Liver (tissue), 9 donors: ENCODE measurements around the gene MNS1. TPM values are rescaled to one million over a fixed set of nuclear protein-coding genes. Genes with fewer than 3 reads are reported as not detected.

ENCODE experiments used
- DNase-seq: peaks from one replicate; pipeline ENCODE4 v3.0.0-alpha.2; 2017; ENCODE audit warnings: low spot score
- H3K27ac ChIP-seq, 2 donors: one replicate each; pipeline ENCODE4 v1.7.0; 2013; ENCODE audit warnings: inconsistent platforms in 2 of 2, low read length in 2 of 2, control low read depth in 1 of 2, low read depth in 1 of 2, mild to moderate bottlenecking in 1 of 2
- H3K27me3 ChIP-seq, 4 donors: one replicate each; pipeline versions ENCODE4 v1.6.1 to v1.7.0; 2013; ENCODE audit warnings: low read length in 3 of 4, inconsistent platforms in 1 of 4, mild to moderate bottlenecking in 1 of 4, moderate library complexity in 1 of 4; ENCODE audit not compliant: control insufficient read depth in 4 of 4, insufficient read depth in 4 of 4
- H3K36me3 ChIP-seq, 4 donors: one replicate each; pipeline versions ENCODE4 v1.6.1 to v1.7.0; 2013; ENCODE audit warnings: low read length in 3 of 4, mild to moderate bottlenecking in 3 of 4, low read depth in 1 of 4, moderate library complexity in 1 of 4; ENCODE audit not compliant: control insufficient read depth in 4 of 4, insufficient read depth in 3 of 4
- H3K4me1 ChIP-seq, 4 donors: one replicate each; pipeline versions ENCODE4 v1.6.1 to v1.7.0; 2013; ENCODE audit warnings: low read length in 3 of 4, mild to moderate bottlenecking in 3 of 4, moderate library complexity in 1 of 4; ENCODE audit not compliant: control insufficient read depth in 4 of 4, insufficient read depth in 4 of 4
- H3K4me3 ChIP-seq, 3 donors: one replicate each; pipeline versions ENCODE4 v1.6.1 to v1.7.0; 2013; ENCODE audit warnings: low read length in 3 of 3, control low read depth in 1 of 3, low read depth in 1 of 3, mild to moderate bottlenecking in 1 of 3
- H3K9ac ChIP-seq, 2 donors: one replicate each; pipeline ENCODE4 v1.7.0; 2013; ENCODE audit warnings: low read length in 2 of 2, mild to moderate bottlenecking in 2 of 2, moderate library complexity in 2 of 2, control low read depth in 1 of 2, low read depth in 1 of 2
- H3K9me3 ChIP-seq, 4 donors: one replicate each; pipeline versions ENCODE4 v1.6.1 to v1.7.0; 2013; ENCODE audit warnings: low read length in 3 of 4; ENCODE audit not compliant: control insufficient read depth in 4 of 4
- ATF3 ChIP-seq: IDR thresholded peaks from 2 replicates; pipeline ENCODE4 v1.6.1; 2016; ENCODE audit warnings: antibody characterized with exemption
- CTCF ChIP-seq: fragments of 150-350 bp; IDR thresholded peaks from 2 replicates; pipeline ENCODE4 v1.5.1; 2017; ENCODE audit warnings: improper control_type of control experiment, low read depth, low read length; ENCODE audit not compliant: missing input control
- EGR1 ChIP-seq, 2 donors: IDR thresholded peaks; 2 replicates each; pipeline ENCODE4 v1.6.1; 2016 to 2018; ENCODE audit warnings: antibody characterized with exemption in 2 of 2, low read depth in 2 of 2
- FOXA1 ChIP-seq: IDR thresholded peaks from 2 replicates; pipeline ENCODE4 v1.6.1; 2016; ENCODE audit warnings: antibody characterized with exemption
- FOXA2 ChIP-seq: IDR thresholded peaks from 2 replicates; pipeline ENCODE4 v1.6.1; 2016; ENCODE audit warnings: antibody characterized with exemption
- GABPA ChIP-seq, 2 donors: IDR thresholded peaks in 1 of 2; conservative IDR thresholded peaks in 1 of 2; 2 replicates each; pipeline ENCODE4 v1.6.1; 2016; ENCODE audit warnings: antibody characterized with exemption in 2 of 2, mild to moderate bottlenecking in 1 of 2, moderate library complexity in 1 of 2
- HNF4A ChIP-seq, 2 donors: conservative IDR thresholded peaks; 2 replicates each; pipeline ENCODE4 v1.6.1; 2016; ENCODE audit warnings: antibody characterized with exemption in 2 of 2, mild to moderate bottlenecking in 2 of 2
- JUND ChIP-seq, 2 donors: IDR thresholded peaks; 2 replicates each; pipeline ENCODE4 v1.6.1; 2016; ENCODE audit warnings: antibody characterized with exemption in 2 of 2
- MAX ChIP-seq: IDR thresholded peaks from 2 replicates; pipeline ENCODE4 v1.6.1; 2016; ENCODE audit warnings: antibody characterized with exemption
- NR2F2 ChIP-seq: IDR thresholded peaks from 2 replicates; pipeline ENCODE4 v1.6.1; 2016; ENCODE audit warnings: antibody characterized with exemption
- RAD21 ChIP-seq, 2 donors: IDR thresholded peaks; 2 replicates each; pipeline ENCODE4 v1.6.1; 2016; ENCODE audit warnings: antibody characterized with exemption in 2 of 2, mild to moderate bottlenecking in 2 of 2
- REST ChIP-seq: IDR thresholded peaks from 2 replicates; pipeline ENCODE4 v1.6.1; 2016; ENCODE audit warnings: antibody characterized with exemption, mild to moderate bottlenecking
- RXRA ChIP-seq, 2 donors: IDR thresholded peaks; 2 replicates each; pipeline ENCODE4 v1.6.1; 2017 to 2018; ENCODE audit warnings: antibody characterized with exemption in 2 of 2, mild to moderate bottlenecking in 1 of 2
- SP1 ChIP-seq: IDR thresholded peaks from 2 replicates; pipeline ENCODE4 v1.6.1; 2018; ENCODE audit warnings: antibody characterized with exemption, mild to moderate bottlenecking
- TAF1 ChIP-seq: conservative IDR thresholded peaks from 2 replicates; pipeline ENCODE4 v1.6.1; 2016; ENCODE audit warnings: antibody characterized with exemption, mild to moderate bottlenecking
- YY1 ChIP-seq: IDR thresholded peaks from 2 replicates; pipeline ENCODE4 v1.6.1; 2016; ENCODE audit warnings: antibody characterized with exemption, mild to moderate bottlenecking
- WGBS: extraction: QIAGEN DNeasy Blood & Tissue Kit; methylation state at CpG from one replicate; pipeline ENCODE4 v1.1.7; 2013; 5-methylcytosine and 5-hydroxymethylcytosine counted together
- polyA plus RNA-seq, 2 donors: library from polyadenylated mRNA; stranded (reverse) in 1 of 2; unstranded in 1 of 2; fragments of 200-250 nt in 1 of 2; fragments of >200 nt in 1 of 2; fragmentation: Nextera tagmentation in 1 of 2; extraction: Ambion mirVana in 1 of 2; gene quantifications; one replicate each; pipeline versions ENCODE4 v1.2.1 to v1.2.3, GENCODE V29; 2013 to 2015
- total RNA-seq, 2 donors: library from RNA; depleted of rRNA; stranded (reverse); fragments of >200 nt; gene quantifications; one replicate each; pipeline ENCODE4 v1.2.3, GENCODE V29; 2014
- TF ChIP-seq, protein P1 (sequence below): IDR thresholded peaks from 2 replicates; pipeline ENCODE4 v1.6.1; 2016; ENCODE audit warnings: antibody characterized with exemption
- donor health status: healthy.
- donor health status: healthy.
- donor health status: healthy.
- donor health status: healthy.
- donor health status: healthy.

Gene MNS1
- total and polyA plus RNA-seq, 4 donors, result 0.08 to 1.3 (median 0.41) TPM

DNA sequence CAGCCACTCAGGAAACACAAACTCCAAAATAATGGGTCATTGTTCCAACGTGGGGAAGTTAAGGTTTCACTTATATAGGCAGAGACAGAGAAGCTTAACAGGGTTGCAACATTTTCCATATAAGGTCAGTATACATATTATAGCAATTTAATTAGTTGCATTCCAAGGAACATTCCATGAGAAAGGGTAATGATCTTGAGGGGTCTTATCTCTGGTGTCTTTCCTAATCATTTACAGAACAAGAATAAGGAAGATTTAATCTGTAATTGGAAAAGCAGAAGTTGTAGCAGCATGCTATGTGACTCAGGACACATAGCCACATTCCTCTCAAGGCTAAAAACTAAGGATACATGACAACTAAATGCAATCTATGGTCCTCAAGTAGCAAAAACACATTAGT, 4.9 kb downstream of the MNS1 start:
- Histone ChIP-seq H3K4me1 (peaks cover 3 to 15% (median 7%) of the 10 kb centered on the region in 4 donors), H3K9ac (no peak overlapping the region), H3K27me3 (no peaks in the 10 kb centered on the region), H3K4me3 (no peak overlapping the region), H3K9me3 (no peaks in the 10 kb centered on the region), H3K27ac (no peak overlapping the region), H3K36me3 (no peaks in the 10 kb centered on the region)
- TF ChIP-seq EGR1 (IDR thresholded peaks at IDR 0.05; ENCODE audit: low read depth in 2 of 2) (no peak), RAD21 (IDR thresholded peaks at IDR 0.05) (no peak), GABPA (IDR thresholded peaks at IDR 0.05 in 1 of 2, conservative IDR thresholded peaks at IDR 0.05 in 1 of 2) (no peak), YY1 (no peak), MAX (no peak), FOXA1 (no peak), JUND (IDR thresholded peaks at IDR 0.05) (no peak), TAF1 (no peak), RXRA (IDR thresholded peaks at IDR 0.05) (no peak), SP1 (no peak), HNF4A (conservative IDR thresholded peaks at IDR 0.05) (no peak), ATF3 (no peak), REST (no peak), CTCF (no peak), NR2F2 (no peak), FOXA2 (no peak)
- TF ChIP-seq, protein P1, sequence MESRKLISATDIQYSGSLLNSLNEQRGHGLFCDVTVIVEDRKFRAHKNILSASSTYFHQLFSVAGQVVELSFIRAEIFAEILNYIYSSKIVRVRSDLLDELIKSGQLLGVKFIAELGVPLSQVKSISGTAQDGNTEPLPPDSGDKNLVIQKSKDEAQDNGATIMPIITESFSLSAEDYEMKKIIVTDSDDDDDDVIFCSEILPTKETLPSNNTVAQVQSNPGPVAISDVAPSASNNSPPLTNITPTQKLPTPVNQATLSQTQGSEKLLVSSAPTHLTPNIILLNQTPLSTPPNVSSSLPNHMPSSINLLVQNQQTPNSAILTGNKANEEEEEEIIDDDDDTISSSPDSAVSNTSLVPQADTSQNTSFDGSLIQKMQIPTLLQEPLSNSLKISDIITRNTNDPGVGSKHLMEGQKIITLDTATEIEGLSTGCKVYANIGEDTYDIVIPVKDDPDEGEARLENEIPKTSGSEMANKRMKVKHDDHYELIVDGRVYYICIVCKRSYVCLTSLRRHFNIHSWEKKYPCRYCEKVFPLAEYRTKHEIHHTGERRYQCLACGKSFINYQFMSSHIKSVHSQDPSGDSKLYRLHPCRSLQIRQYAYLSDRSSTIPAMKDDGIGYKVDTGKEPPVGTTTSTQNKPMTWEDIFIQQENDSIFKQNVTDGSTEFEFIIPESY, result no peak
- DNase-seq, result no peak
- 50% methylated on average over 1 of the region's 1 CpG for WGBS

GRCh38 chr15:56459096-56459495, 5.8 kb downstream of the MNS1 start:
- WGBS, result 96% methylated on average over 2 of the region's 2 CpGs
- no peaks in the 10 kb centered on the region for H3K9me3 ChIP-seq
- peaks cover 0 to 7% (median 0%) of the 10 kb centered on the region in 4 donors for H3K4me1 ChIP-seq
- H3K36me3 ChIP-seq, result no peaks in the 10 kb centered on the region
- H3K27ac ChIP-seq, result no peak overlapping the region
- no peak for DNase-seq
- no peak overlapping the region for H3K4me3 ChIP-seq
- H3K27me3 ChIP-seq, result no peaks in the 10 kb centered on the region
- H3K9ac ChIP-seq, result no peak overlapping the region
- TF ChIP-seq SP1 (no peak), RAD21 (IDR thresholded peaks at IDR 0.05) (no peak), TAF1 (no peak), FOXA2 (no peak), YY1 (no peak), MAX (no peak), RXRA (IDR thresholded peaks at IDR 0.05) (no peak), FOXA1 (no peak), HNF4A (conservative IDR thresholded peaks at IDR 0.05) (no peak), NR2F2 (no peak), EGR1 (IDR thresholded peaks at IDR 0.05; ENCODE audit: low read depth in 2 of 2) (no peak), GABPA (IDR thresholded peaks at IDR 0.05 in 1 of 2, conservative IDR thresholded peaks at IDR 0.05 in 1 of 2) (no peak), JUND (IDR thresholded peaks at IDR 0.05) (no peak), CTCF (no peak), ATF3 (no peak)
- TF ChIP-seq, protein P1, result no peak
